CD14-positive monocyte (primary cell): ENCODE results near the gene SLC27A1. TPM values are rescaled to one million over a fixed set of nuclear protein-coding genes. Genes with fewer than 3 reads are reported as not detected.
A peak's percentile ranks its signal among the peaks of the same experiment; 100 is the strongest.

Experiments used
- DNase-seq, 3 donors: peaks; one replicate each; pipeline ENCODE4 v3.0.0-alpha.2; 2011 to 2022
- H2AFZ ChIP-seq: 2 replicates; pipeline ENCODE4 v1.6.0; 2012; ENCODE audit warnings: mild to moderate bottlenecking, low read depth, low read length, inconsistent platforms; ENCODE audit not compliant: insufficient read depth, poor library complexity, severe bottlenecking
- H3K27ac ChIP-seq, 2 donors: 1 replicate in 1 of 2; 2 replicates in 1 of 2; pipeline ENCODE4 v1.5.1; 2012 to 2013; ENCODE audit warnings: low read length in 2 of 2, control low read depth in 1 of 2, inconsistent platforms in 1 of 2, low read depth in 1 of 2, mild to moderate bottlenecking in 1 of 2
- H3K27me3 ChIP-seq, 2 donors: one replicate each; pipeline versions ENCODE4 v1.6.0 to v1.6.1; 2011 to 2013; ENCODE audit warnings: low read length in 2 of 2; ENCODE audit not compliant: control insufficient read depth in 2 of 2, insufficient read depth in 2 of 2
- H3K36me3 ChIP-seq, 2 donors: replicated peaks in 1 of 2; 1 replicate in 1 of 2; 2 replicates in 1 of 2; pipeline versions ENCODE4 v1.5.1 to v1.6.1; 2012 to 2013; ENCODE audit warnings: low read length in 2 of 2, control low read depth in 1 of 2, inconsistent platforms in 1 of 2, mild to moderate bottlenecking in 1 of 2; ENCODE audit not compliant: insufficient read depth in 2 of 2, control insufficient read depth in 1 of 2
- H3K4me1 ChIP-seq, 2 donors: 1 replicate in 1 of 2; 2 replicates in 1 of 2; pipeline versions ENCODE4 v1.5.1 to v1.6.1; 2012 to 2013; ENCODE audit warnings: low read length in 2 of 2, control low read depth in 1 of 2, inconsistent platforms in 1 of 2, mild to moderate bottlenecking in 1 of 2, moderate library complexity in 1 of 2; ENCODE audit not compliant: insufficient read depth in 2 of 2, control insufficient read depth in 1 of 2
- H3K4me2 ChIP-seq: replicated peaks from 2 replicates; pipeline ENCODE3; 2012; ENCODE audit warnings: low read length, moderate library complexity, mild to moderate bottlenecking; ENCODE audit not compliant: poor library complexity, severe bottlenecking; ENCODE audit errors: extremely low read depth
- H3K4me3 ChIP-seq, 3 experiments: fragments of 200-600 bp in 1 of 3; sonication (generic) in 1 of 3; replicated peaks in 1 of 3; 1 replicate in 2 of 3; 2 replicates in 1 of 3; pipeline ENCODE4 v1.5.1; 2011 to 2013; ENCODE audit warnings: low read length in 3 of 3, mild to moderate bottlenecking in 3 of 3, control low read depth in 2 of 3, low read depth in 2 of 3, inconsistent platforms in 1 of 3, moderate library complexity in 1 of 3
- H3K79me2 ChIP-seq: 2 replicates; pipeline ENCODE4 v1.6.0; 2012; ENCODE audit warnings: mild to moderate bottlenecking, control low read depth, inconsistent platforms, low read length, moderate library complexity; ENCODE audit not compliant: insufficient read depth
- H3K9ac ChIP-seq: 2 replicates; pipeline ENCODE4 v1.6.0; 2017; ENCODE audit warnings: low read length, mild to moderate bottlenecking; ENCODE audit not compliant: insufficient read depth, poor library complexity, severe bottlenecking
- H3K9me3 ChIP-seq, 2 donors: replicated peaks in 1 of 2; 1 replicate in 1 of 2; 2 replicates in 1 of 2; pipeline versions ENCODE4 v1.5.1 to v1.6.1; 2012 to 2013; ENCODE audit warnings: low read length in 2 of 2, control low read depth in 1 of 2; ENCODE audit not compliant: control insufficient read depth in 1 of 2, insufficient read depth in 1 of 2
- H4K20me1 ChIP-seq: 2 replicates; pipeline ENCODE4 v1.6.0; 2012; ENCODE audit warnings: mild to moderate bottlenecking, low read length, control low read depth, moderate library complexity; ENCODE audit not compliant: insufficient read depth
- H3K27ac Mint-ChIP-seq, 7 donors: one replicate each; pipeline ENCODE4 v1.8.0; 2020; ENCODE audit warnings: mild to moderate bottlenecking in 7 of 7, mixed read lengths in 7 of 7, moderate library complexity in 6 of 7, inconsistent platforms in 2 of 7
- H3K27me3 Mint-ChIP-seq, 3 donors: one replicate each; pipeline ENCODE4 v1.8.0; 2021 to 2022; ENCODE audit warnings: low read depth in 3 of 3, mild to moderate bottlenecking in 3 of 3, mixed read lengths in 3 of 3, moderate library complexity in 3 of 3, inconsistent platforms in 1 of 3
- H3K36me3 Mint-ChIP-seq, 2 donors: one replicate each; pipeline ENCODE4 v1.8.0; 2020; ENCODE audit warnings: mixed read lengths in 2 of 2, inconsistent platforms in 1 of 2, mild to moderate bottlenecking in 1 of 2
- H3K4me1 Mint-ChIP-seq: one replicate; pipeline ENCODE4 v1.8.0; 2020; ENCODE audit warnings: mild to moderate bottlenecking, mixed read lengths
- H3K4me3 Mint-ChIP-seq, 2 donors: one replicate each; pipeline ENCODE4 v1.8.0; 2020; ENCODE audit warnings: mild to moderate bottlenecking in 2 of 2, mixed read lengths in 2 of 2, moderate library complexity in 1 of 2
- H3K9me3 Mint-ChIP-seq, 7 donors: one replicate each; pipeline ENCODE4 v1.8.0; 2020 to 2022; ENCODE audit warnings: mixed read lengths in 7 of 7, mild to moderate bottlenecking in 6 of 7, moderate library complexity in 6 of 7, inconsistent platforms in 2 of 7
- CTCF ChIP-seq: fragments of 200-600 bp; IDR thresholded peaks from one replicate; pipeline ENCODE4 v1.8.0; 2022; ENCODE audit warnings: antibody characterized with exemption, mild to moderate bottlenecking
- WGBS: methylation state at CpG from one replicate; pipeline ENCODE4 v1.1.5; 2013; ENCODE audit warnings: missing lambda C conversion rate; ENCODE audit not compliant: insufficient coverage; 5-methylcytosine and 5-hydroxymethylcytosine counted together
- intact Hi-C, 2 donors: fragments of 100-400 bp; cut with micrococcal nuclease; formaldehyde crosslinking; loops; one replicate each; pipeline versions ENCODE4 v1.15.0 to v1.15.1; 2023
- polyA plus RNA-seq, 3 donors: library from polyadenylated mRNA; depleted of rRNA in 1 of 3; unstranded in 2 of 3; stranded (reverse) in 1 of 3; fragments of 300-500 nt in 2 of 3; fragments of >200 nt in 1 of 3; fragmentation: Illumina TruSeq in 2 of 3; gene quantifications; 1 replicate in 2 of 3; 2 replicates in 1 of 3; pipeline ENCODE4 v1.2.3, GENCODE V29; 2012 to 2021

SLC27A1 gene
- polyA plus RNA-seq, 3 donors, result 27.1 to 36.5 (median 27.6) TPM

DNA sequence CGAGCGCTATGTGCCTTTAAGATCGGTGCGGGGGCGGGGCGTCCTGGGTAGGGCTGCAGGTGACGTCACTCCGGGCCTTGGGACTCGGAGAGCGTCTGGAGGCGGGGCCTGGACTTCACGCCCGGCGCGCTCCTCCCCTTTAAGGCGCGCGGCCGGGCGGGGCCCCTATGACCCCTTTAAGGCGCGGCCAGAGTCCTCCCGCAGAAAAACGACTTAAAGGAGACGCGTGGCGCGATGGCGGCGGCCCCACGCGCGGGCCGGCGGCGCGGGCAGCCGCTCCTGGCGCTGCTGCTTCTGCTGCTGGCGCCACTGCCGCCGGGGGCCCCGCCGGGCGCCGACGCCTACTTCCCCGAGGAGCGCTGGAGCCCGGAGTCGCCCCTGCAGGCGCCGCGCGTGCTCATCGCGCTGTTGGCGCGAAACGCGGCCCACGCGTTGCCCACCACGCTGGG, 85.2 kb downstream of the SLC27A1 start, which contains the start of gene COLGALT1:
Gene COLGALT1, plus strand, starts transcription at position 170 of the 449 bp plus-strand sequence. Its CDS starts 65 bp downstream, at position 235.
- peaks cover 13 to 26% of the 10 kb centered on the region in 2 donors for H3K36me3 Mint-ChIP-seq
- H3K27me3 Mint-ChIP-seq, result peaks cover 0 to 5% (median 1%) of the 10 kb centered on the region in 3 donors
- H3K4me1 ChIP-seq, result peaks cover 56 to 59% of the 10 kb centered on the region in 2 donors
- peaks cover 9% of the 10 kb centered on the region for H4K20me1 ChIP-seq
- H3K27me3 ChIP-seq, result no peaks in the 10 kb centered on the region
- peak within 1 kb of the TSS; percentile 74 to 95 (median 93) for H3K4me3 ChIP-seq
- DNase-seq, result peak; percentile 97 to 98 (median 98)
- WGBS, result under 1% methylated on average over 64 of the region's 64 CpGs
- no peak for TF ChIP-seq CTCF
- peaks cover 0 to 2% (median 0%) of the 10 kb centered on the region in 7 donors for H3K9me3 Mint-ChIP-seq
- H3K79me2 ChIP-seq, result peaks cover 41% of the 10 kb centered on the region
- peak within 1 kb of the TSS; percentile 80 for H3K9ac ChIP-seq
- H2AFZ ChIP-seq, result peak within 1 kb of the TSS; percentile 80
- peak within 1 kb of the TSS; percentile 83 to 91 for H3K4me3 Mint-ChIP-seq
- no peaks in the 10 kb centered on the region for H3K9me3 ChIP-seq
- H3K36me3 ChIP-seq, result peaks cover 8 to 19% of the 10 kb centered on the region in 2 donors
- H3K27ac Mint-ChIP-seq, result peak within 1 kb of the TSS; percentile 89 to 99 (median 94)
- peak within 1 kb of the TSS; percentile 83 for H3K27ac ChIP-seq
- H3K4me1 Mint-ChIP-seq, result peaks cover 43% of the 10 kb centered on the region
- H3K4me2 ChIP-seq, result peak within 1 kb of the TSS; percentile 91
- intact Hi-C loops, result loop anchor here (5.0 kb wide), 1 partner anchor 43 kb away; the partner anchor contains the start of gene PGLS (in 2 of the 2)

Other genes with a start within 250 kb of the SLC27A1 start
- 10 to 100 TPM; 31.8 to 59.9 (median 57.6) TPM for gene OCEL1, start 244.3 kb upstream of the SLC27A1 start, polyA plus RNA-seq
- 1 to 10 TPM in 2 of 3 donors, under 1 TPM in 1; 0.87 to 5.1 (median 1.7) TPM for gene NR2F6, start 224.6 kb upstream of the SLC27A1 start, polyA plus RNA-seq
- not detected for gene USHBP1, start 205.8 kb upstream of the SLC27A1 start, polyA plus RNA-seq
- gene BABAM1, start 203.1 kb upstream of the SLC27A1 start, polyA plus RNA-seq, result 100 to 1,000 TPM in 1 of 3 donors, 10 to 100 TPM in 2; 76.9 to 106 (median 90.3) TPM
- gene ANKLE1, start 188.6 kb upstream of the SLC27A1 start, polyA plus RNA-seq, result 1 to 10 TPM; 1.3 to 8.5 (median 2.2) TPM
- gene ABHD8, start 167.1 kb upstream of the SLC27A1 start, polyA plus RNA-seq, result 10 to 100 TPM; 11.3 to 14.9 (median 12.5) TPM
- gene MRPL34, start 164.7 kb upstream of the SLC27A1 start, polyA plus RNA-seq, result 100 to 1,000 TPM in 2 of 3 donors, 10 to 100 TPM in 1; 13.2 to 208 (median 155) TPM
- gene DDA1, start 161.0 kb upstream of the SLC27A1 start, polyA plus RNA-seq, result 10 to 100 TPM; 22.5 to 49.5 (median 23.8) TPM
- gene ANO8, start 135.7 kb upstream of the SLC27A1 start, polyA plus RNA-seq, result 10 to 100 TPM in 1 of 3 donors, under 1 TPM in 1, not detected in 1; 0.11 to 14.1 TPM
- gene GTPBP3, start 133.0 kb upstream of the SLC27A1 start, polyA plus RNA-seq, result 10 to 100 TPM in 1 of 3 donors, 1 to 10 TPM in 2; 1.0 to 22.0 (median 1.7) TPM
- gene PLVAP, start 93.2 kb upstream of the SLC27A1 start, polyA plus RNA-seq, result under 1 TPM in 2 of 3 donors, not detected in 1; 0.08 to 0.81 TPM
- gene CCDC194, start 76.3 kb upstream of the SLC27A1 start, polyA plus RNA-seq, result under 1 TPM in 1 of 3 donors, not detected in 2; 0.52 TPM
- gene BST2, start 64.9 kb upstream of the SLC27A1 start, polyA plus RNA-seq, result 100 to 1,000 TPM; 225 to 284 (median 272) TPM
- 10 to 100 TPM; 43.2 to 47.8 (median 43.7) TPM for gene MVB12A, start 50.5 kb upstream of the SLC27A1 start, polyA plus RNA-seq
- not detected for gene TMEM221, start 21.9 kb upstream of the SLC27A1 start, polyA plus RNA-seq
- gene NXNL1, start 9.6 kb upstream of the SLC27A1 start, polyA plus RNA-seq, result not detected
- 100 to 1,000 TPM; 116 to 158 (median 141) TPM for gene PGLS, start 41.1 kb downstream of the SLC27A1 start, polyA plus RNA-seq
- 100 to 1,000 TPM in 1 of 3 donors, 10 to 100 TPM in 2; 66.8 to 176 (median 68.8) TPM for gene COLGALT1, start 85.1 kb downstream of the SLC27A1 start, polyA plus RNA-seq
- under 1 TPM in 1 of 3 donors, not detected in 2; 0.01 TPM for gene UNC13A, start 217.8 kb downstream of the SLC27A1 start, polyA plus RNA-seq
- gene MAP1S, start 249.0 kb downstream of the SLC27A1 start, polyA plus RNA-seq, result 10 to 100 TPM; 24.5 to 28.3 (median 27.5) TPM